Mesodermal cell (in vitro differentiated cells): ENCODE results near the gene F5.

Experiments
- H3K27ac ChIP-seq: 2 replicates; pipeline ENCODE4 v1.7.0; 2013; ENCODE audit warnings: mild to moderate bottlenecking, low read depth, low read length, moderate library complexity; ENCODE audit not compliant: severe bottlenecking
- H3K36me3 ChIP-seq: 2 replicates; pipeline ENCODE4 v1.7.1; 2013; ENCODE audit warnings: mild to moderate bottlenecking, low read length, moderate library complexity; ENCODE audit not compliant: control insufficient read depth, insufficient read depth
- H3K4me1 ChIP-seq: one replicate; pipeline ENCODE4 v1.7.1; 2013; ENCODE audit warnings: mild to moderate bottlenecking, low read length; ENCODE audit not compliant: insufficient read depth, control insufficient read depth, poor library complexity, severe bottlenecking
- H3K4me3 ChIP-seq: 2 replicates; pipeline ENCODE4 v1.7.0; 2013; ENCODE audit warnings: low read length, control low read depth, mild to moderate bottlenecking; ENCODE audit not compliant: insufficient read depth, poor library complexity, severe bottlenecking; ENCODE audit errors: extremely low read depth
- H3K9me3 ChIP-seq: 2 replicates; pipeline ENCODE4 v1.7.1; 2013; ENCODE audit warnings: mild to moderate bottlenecking, low read length, moderate library complexity; ENCODE audit not compliant: control insufficient read depth
- WGBS, 2 experiments: methylation state at CpG; one replicate each; pipeline ENCODE4 v1.1.5; 2013; ENCODE audit warnings: missing lambda C conversion rate in 2 of 2; ENCODE audit not compliant: insufficient coverage in 2 of 2; 5-methylcytosine and 5-hydroxymethylcytosine counted together

F5 gene

DNA sequence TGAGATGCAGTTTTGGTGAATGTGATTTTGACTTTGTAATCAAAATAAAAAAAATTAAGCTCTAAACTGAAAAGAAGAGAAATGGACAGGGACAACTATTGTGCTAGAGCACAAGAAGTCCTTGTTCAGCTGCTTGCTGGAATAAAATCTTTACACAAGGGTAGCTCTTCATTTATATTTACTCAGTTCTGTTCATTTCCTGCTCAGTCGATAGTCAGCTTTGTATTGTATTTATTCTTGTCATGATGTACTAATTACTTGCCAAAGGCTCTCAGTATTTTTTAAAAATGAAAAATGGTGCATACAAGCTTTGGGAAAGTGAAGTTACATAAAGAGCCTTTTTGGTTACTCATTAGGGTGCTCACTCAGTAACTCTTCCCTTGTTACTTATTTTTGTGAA lies 17.8 kb downstream of the F5 start:
- Histone ChIP-seq H3K27ac (no peak overlapping the region), H3K4me3 (no peak overlapping the region), H3K36me3 (no peaks in the 10 kb centered on the region), H3K9me3 (no peaks in the 10 kb centered on the region), H3K4me1 (peaks cover 10% of the 10 kb centered on the region)
- no CpG with 5 or more reads among the region's 1 CpG for WGBS, 2 experiments

DNA sequence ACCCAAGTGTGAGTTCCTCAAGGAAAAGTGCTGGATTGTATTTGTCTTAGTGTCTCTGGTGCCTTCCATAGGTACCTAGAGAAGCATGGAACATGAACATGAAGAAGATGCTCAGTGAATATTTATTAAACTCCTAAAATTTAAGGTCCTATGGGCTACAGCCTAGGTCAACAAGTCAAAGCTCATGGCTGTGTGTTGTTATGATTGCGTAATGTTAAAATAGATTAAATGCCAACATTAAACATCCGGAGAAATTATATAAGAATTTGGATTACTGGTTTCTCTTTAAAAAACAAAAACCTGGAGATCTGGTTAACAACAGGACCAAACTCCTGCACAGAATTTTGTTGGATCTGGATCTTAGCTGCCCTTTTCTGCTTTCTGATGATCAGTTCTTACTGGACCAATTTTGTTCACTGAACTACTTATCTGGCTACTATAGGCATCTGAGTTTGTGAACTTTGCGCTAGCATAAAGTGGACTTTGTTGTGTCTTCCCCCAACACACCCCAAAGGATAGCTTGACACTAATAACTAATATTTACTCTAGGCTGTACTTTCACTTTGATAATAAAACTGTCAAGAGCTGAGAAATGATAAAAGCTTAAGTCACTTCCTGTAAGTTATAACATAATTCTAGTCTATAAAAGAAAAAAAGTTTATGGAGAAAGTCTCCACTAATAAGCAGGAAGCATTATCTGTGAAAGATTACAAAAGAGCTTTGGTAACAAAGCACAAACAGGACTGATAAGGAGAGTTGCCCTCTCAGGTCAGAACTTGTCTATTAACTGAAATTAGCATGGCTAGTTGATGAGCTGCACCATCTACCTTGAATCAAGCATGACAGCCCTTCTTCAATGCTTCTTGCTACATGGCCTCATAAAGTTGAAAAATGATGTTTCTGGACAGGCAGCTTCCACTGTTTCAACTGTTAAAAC lies 20.7 kb downstream of the F5 start:
- no CpG with 5 or more reads among the region's 3 CpGs for WGBS, 2 experiments
- Histone ChIP-seq H3K4me3 (no peak overlapping the region), H3K4me1 (no peaks in the 10 kb centered on the region), H3K9me3 (no peaks in the 10 kb centered on the region), H3K36me3 (no peaks in the 10 kb centered on the region), H3K27ac (no peak overlapping the region)

DNA sequence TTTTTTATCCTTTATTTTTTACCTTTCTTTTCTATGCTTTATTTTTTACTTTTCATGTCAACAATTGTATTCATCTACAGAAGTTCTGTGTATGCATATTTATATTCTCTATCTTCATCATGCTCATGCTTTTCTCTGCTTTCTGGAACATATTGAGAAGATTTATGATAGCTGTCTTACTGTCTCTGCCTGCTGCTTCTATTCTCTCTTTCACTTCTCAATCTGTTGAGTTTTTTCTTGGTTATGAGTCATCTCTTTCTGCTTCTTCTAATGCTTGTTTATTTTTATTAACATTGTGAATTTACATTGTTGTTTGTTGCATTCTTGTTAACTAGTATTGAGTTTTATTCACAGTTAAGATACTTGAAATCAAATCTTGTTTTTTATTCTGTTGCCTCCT lies 22.6 kb downstream of the F5 start:
- Histone ChIP-seq H3K4me3 (no peak overlapping the region), H3K9me3 (no peaks in the 10 kb centered on the region), H3K27ac (no peak overlapping the region), H3K36me3 (no peaks in the 10 kb centered on the region), H3K4me1 (no peaks in the 10 kb centered on the region)

DNA sequence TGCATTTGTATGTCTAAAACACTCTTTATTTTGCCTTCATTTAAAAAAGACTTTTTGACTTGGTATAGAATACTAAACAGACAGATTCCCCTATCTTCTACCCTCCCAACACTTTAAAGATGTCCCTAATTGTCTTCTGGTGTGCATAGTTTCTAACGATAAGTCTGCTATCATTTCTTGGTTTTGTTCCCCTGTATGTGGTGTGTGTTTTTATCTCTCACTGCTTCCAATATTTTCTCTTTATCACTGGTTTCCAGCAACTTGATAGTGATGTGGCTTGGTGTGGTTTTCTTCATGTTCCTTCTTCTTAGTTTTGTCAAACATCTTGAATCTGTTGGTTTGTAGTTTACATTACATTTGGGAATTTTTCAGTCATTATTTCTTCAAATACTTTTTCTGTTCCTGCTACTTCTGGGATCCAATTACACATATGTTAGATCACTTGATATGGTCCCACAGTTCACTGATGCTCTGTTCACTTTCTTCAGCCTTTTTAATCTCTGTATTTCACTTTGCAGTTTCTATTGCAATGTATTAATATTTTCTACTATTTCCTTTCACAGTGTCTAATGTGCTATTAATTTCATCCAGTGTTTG lies 23.2 kb downstream of the F5 start:
- WGBS, 2 experiments: no CpG with 5 or more reads among the region's 1 CpG
- H3K4me1 ChIP-seq: no peaks in the 10 kb centered on the region
- no peaks in the 10 kb centered on the region for H3K9me3 ChIP-seq
- H3K4me3 ChIP-seq: no peak overlapping the region
- H3K27ac ChIP-seq: no peak overlapping the region
- H3K36me3 ChIP-seq: no peaks in the 10 kb centered on the region

DNA sequence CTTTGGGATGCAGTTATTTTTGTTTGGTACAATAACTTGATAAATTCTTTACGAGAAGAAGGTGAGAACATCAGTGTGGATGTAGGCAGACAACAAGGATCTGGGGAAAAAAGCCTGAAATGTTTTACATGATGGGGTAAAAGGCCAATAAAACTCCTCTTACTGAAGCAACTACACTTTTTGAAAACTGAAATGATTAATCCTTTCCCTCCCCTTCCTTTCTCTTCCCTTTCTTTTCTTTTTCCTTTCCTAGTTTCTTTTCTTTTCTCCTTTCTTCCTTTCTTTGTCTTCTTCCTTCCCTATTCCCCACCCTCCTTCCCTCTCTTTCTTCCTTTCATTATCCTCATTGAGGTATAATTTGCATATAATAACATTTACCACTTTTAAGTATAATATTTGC lies 24.6 kb downstream of the F5 start:
- H3K9me3 ChIP-seq: no peaks in the 10 kb centered on the region
- 100% methylated on average over 1 of the region's 1 CpG; no CpG with 5 or more reads in 1 of the 2 experiments for WGBS, 2 experiments
- H3K4me3 ChIP-seq: no peak overlapping the region
- no peak overlapping the region for H3K27ac ChIP-seq
- H3K36me3 ChIP-seq: no peaks in the 10 kb centered on the region
- no peaks in the 10 kb centered on the region for H3K4me1 ChIP-seq

DNA sequence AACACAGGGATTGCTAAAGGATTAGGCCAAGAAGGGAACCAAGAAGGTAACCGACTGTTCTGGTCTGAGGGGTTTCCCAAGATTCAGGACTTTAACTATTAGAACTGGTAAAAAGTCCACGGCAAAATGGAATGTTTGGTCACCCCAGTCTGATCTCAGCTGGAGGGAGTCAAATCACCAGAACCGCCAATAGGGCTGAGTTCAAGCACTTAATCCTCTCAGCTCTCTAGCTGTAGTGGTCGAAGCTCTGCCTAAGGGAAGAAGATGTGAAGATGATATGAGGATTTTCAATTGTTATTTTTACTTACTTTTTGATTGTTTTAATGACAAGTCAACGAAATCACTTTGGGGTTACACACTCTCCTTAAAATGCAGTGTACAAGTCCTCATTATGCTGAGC lies 29.1 kb downstream of the F5 start:
- Histone ChIP-seq H3K27ac (no peak overlapping the region), H3K36me3 (no peaks in the 10 kb centered on the region), H3K4me1 (no peaks in the 10 kb centered on the region), H3K4me3 (no peak overlapping the region), H3K9me3 (no peaks in the 10 kb centered on the region)
- WGBS, 2 experiments: 94% methylated on average over 2 to 3 of the region's 5 CpGs

DNA sequence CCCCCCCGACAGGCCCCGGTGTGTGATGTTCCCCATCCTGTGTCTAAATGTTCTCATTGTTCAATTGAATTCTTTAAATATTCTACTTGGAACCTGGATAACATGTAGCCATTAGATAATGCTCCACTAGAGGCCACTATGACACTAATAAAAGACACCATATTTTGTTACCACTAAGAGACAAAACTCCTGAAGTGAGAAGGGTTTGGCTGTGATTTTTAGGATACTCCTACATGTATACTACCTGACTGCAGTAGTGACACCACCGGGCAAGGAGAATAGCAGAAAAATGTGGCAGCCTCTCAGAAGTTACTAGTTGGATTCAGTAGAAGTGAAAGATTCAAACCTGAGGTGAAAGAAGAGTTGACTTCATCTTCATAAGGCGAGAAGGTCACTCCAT lies 36.0 kb downstream of the F5 start:
- Histone ChIP-seq H3K4me1 (no peaks in the 10 kb centered on the region), H3K4me3 (no peak overlapping the region), H3K9me3 (no peaks in the 10 kb centered on the region), H3K36me3 (no peaks in the 10 kb centered on the region), H3K27ac (no peak overlapping the region)
- 67 to 94% methylated on average over 2 of the region's 4 CpGs for WGBS, 2 experiments

DNA sequence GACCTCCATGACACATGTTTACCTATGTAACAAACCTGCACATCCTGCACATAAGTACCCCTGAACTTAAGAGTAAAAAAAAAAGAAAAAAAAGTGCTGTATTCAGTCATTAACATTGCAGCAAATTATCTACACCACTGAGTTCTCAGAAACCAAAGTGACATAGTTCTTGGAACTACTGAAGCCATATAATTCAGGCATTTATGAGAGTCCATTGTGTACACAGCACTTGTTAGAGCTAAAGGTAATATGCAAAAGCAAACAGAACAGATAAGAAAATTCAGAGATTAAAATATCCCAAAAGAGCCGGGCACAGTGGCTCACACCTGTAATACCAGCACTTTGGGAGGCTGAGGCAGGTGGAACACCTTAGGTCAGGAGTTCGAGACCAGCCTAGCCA lies 38.0 kb downstream of the F5 start:
- Histone ChIP-seq H3K4me3 (no peak overlapping the region), H3K27ac (no peak overlapping the region), H3K36me3 (no peaks in the 10 kb centered on the region), H3K9me3 (no peaks in the 10 kb centered on the region), H3K4me1 (no peaks in the 10 kb centered on the region)
- 73% methylated on average over 2 of the region's 2 CpGs; no CpG with 5 or more reads in 1 of the 2 experiments for whole genome bisulfite sequencing, 2 experiments

DNA sequence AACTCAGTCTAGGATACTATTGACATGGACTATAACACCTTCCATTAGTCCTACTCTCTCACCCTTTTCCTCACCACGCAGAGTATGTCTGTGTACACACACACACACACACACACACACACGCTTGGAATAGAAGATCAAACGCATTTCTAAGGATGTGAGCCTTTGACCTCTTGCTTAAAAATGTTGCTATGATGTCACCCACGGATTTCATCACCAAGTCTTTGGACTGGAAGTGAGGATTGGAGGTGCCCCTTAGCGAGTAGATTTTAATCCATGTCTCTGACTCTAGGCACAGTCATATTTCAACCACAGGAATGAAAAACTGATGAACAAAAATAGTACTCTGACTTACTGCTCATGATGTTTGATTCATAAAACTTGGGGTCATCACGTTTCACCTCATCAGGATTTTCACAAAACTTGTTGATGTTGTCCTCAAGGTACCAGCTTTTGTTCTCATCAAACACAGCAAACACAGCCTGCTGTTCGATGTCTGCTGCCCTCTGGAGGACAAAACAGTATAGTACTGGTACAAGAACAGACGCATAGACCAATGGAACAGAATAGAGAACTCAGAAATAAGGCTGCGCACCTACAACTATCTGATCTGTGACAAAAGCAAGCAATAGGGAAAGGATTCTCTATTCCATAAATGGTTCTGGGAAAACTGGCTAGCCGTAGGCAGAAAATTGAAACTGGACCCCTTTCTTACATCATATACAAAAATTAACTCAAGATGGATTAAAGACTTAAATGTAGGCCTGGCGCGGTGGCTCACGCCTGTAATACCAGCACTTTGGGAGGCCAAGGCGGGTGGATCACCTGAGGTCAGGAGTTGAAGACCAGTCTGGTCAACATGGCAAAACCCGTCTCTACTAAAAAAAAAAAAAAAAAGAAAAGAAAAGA lies 39.9 kb downstream of the F5 start:
- Histone ChIP-seq H3K36me3 (no peaks in the 10 kb centered on the region), H3K4me1 (no peaks in the 10 kb centered on the region), H3K9me3 (no peaks in the 10 kb centered on the region), H3K27ac (no peak overlapping the region), H3K4me3 (no peak overlapping the region)
- WGBS, 2 experiments: 36 to 67% methylated on average over 5 to 9 of the region's 15 CpGs

DNA sequence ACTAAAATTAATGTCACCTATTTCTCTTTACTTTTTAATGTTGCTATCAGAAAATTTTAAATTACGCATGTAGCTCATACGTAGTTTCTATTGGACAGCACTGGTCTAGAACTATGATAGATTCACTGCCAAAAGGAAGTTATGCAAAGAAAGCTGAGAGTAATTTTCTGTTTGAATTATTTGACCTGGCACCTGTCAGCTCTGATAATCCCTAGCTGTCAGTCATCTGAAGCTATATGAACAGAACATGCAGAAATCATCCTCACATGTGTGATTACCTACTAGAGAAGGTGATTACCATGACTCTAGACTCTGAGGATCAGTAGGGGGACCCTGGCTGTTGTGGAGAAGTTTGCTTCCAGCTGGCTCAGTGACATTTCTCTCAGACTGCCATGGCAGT lies 40.8 kb downstream of the F5 start:
- WGBS, 2 experiments: 84% methylated on average over 2 of the region's 2 CpGs; no CpG with 5 or more reads in 1 of the 2 experiments
- H3K36me3 ChIP-seq: no peaks in the 10 kb centered on the region
- no peak overlapping the region for H3K27ac ChIP-seq
- no peak overlapping the region for H3K4me3 ChIP-seq
- H3K4me1 ChIP-seq: no peaks in the 10 kb centered on the region
- no peaks in the 10 kb centered on the region for H3K9me3 ChIP-seq
